ENCODE measurements around the gene TCERG1L. TPM values are rescaled to one million over a fixed set of nuclear protein-coding genes. Genes with fewer than 3 reads are reported as not detected.

Gene TCERG1L
- total RNA-seq, 2 experiments from 2014 or later = not detected

GRCh38 chr10:131111471-131112080, 199.9 kb downstream of the TCERG1L start:
- ATAC-seq = no peak
- no peak for DNase-seq
- Mint-ChIP-seq H3K27ac (no peak overlapping the region), H3K9me3 (no peaks in the 10 kb centered on the region), H3K27me3 (no peaks in the 10 kb centered on the region), H3K36me3 (ENCODE audit: low read depth) (no peaks in the 10 kb centered on the region), H3K4me1 (ENCODE audit: low read depth) (no peaks in the 10 kb centered on the region), H3K4me3 (no peak overlapping the region)
- TF ChIP-seq CTCF (IDR thresholded peaks at IDR 0.05) = no peak
- ChIA-PET POLR2A (interaction anchor here (0.5 kb wide), 1 partner anchor 258 kb away, joined by 3 read pairs; no protein-coding TSS in a partner anchor), CTCF (no interaction called here)
- intact Hi-C loops (cut with micrococcal nuclease) = no loop called here

GRCh38 chr10:131111007-131111406, 200.5 kb downstream of the TCERG1L start:
- Mint-ChIP-seq H3K4me3 (no peak overlapping the region), H3K36me3 (ENCODE audit: low read depth) (no peaks in the 10 kb centered on the region), H3K4me1 (ENCODE audit: low read depth) (no peaks in the 10 kb centered on the region), H3K9me3 (no peaks in the 10 kb centered on the region), H3K27me3 (no peaks in the 10 kb centered on the region), H3K27ac (no peak overlapping the region)
- no peak for TF ChIP-seq CTCF (IDR thresholded peaks at IDR 0.05)
- ATAC-seq (no peak), DNase-seq (no peak)
- intact Hi-C loops (cut with micrococcal nuclease) = no loop called here
- CTCF ChIA-PET = no interaction called here
- POLR2A ChIA-PET = interaction anchor here (0.5 kb wide), 1 partner anchor 259 kb away, joined by 3 read pairs; no protein-coding TSS in a partner anchor

- TF ChIP-seq CTCF (IDR thresholded peaks at IDR 0.05) = no peak
- Mint-ChIP-seq H3K4me1 (ENCODE audit: low read depth) (no peaks in the 10 kb centered on the region), H3K27ac (no peak overlapping the region), H3K4me3 (no peak overlapping the region), H3K9me3 (no peaks in the 10 kb centered on the region), H3K36me3 (ENCODE audit: low read depth) (no peaks in the 10 kb centered on the region), H3K27me3 (no peaks in the 10 kb centered on the region)
- intact Hi-C loops (cut with micrococcal nuclease) = no loop called here
- no peak for DNase-seq
- ATAC-seq = no peak
- ChIA-PET POLR2A (no interaction called here), CTCF (no interaction called here)
These were observed 201.2 kb downstream of the TCERG1L start for GRCh38 chr10:131110241-131110783.

GRCh38 chr10:131109726-131110125, 201.8 kb downstream of the TCERG1L start:
- Mint-ChIP-seq H3K4me1 (ENCODE audit: low read depth) (no peaks in the 10 kb centered on the region), H3K36me3 (ENCODE audit: low read depth) (no peaks in the 10 kb centered on the region), H3K4me3 (no peak overlapping the region), H3K27me3 (no peaks in the 10 kb centered on the region), H3K27ac (no peak overlapping the region), H3K9me3 (no peaks in the 10 kb centered on the region)
- ChIA-PET POLR2A (no interaction called here), CTCF (interaction anchor here (0.7 kb wide), 1 partner anchor 19 kb away, joined by 3 read pairs; no protein-coding TSS in a partner anchor)
- no peak for TF ChIP-seq CTCF (IDR thresholded peaks at IDR 0.05)
- ATAC-seq (no peak), DNase-seq (no peak)
- intact Hi-C loops (cut with micrococcal nuclease) = no loop called here

GRCh38 chr10:131109291-131109690, 202.2 kb downstream of the TCERG1L start:
- POLR2A ChIA-PET = no interaction called here
- no peaks in the 10 kb centered on the region for H3K36me3 Mint-ChIP-seq (ENCODE audit: low read depth)
- H3K27me3 Mint-ChIP-seq = no peaks in the 10 kb centered on the region
- no peaks in the 10 kb centered on the region for H3K9me3 Mint-ChIP-seq
- intact Hi-C loops (cut with micrococcal nuclease) = no loop called here
- no peak for TF ChIP-seq CTCF (IDR thresholded peaks at IDR 0.05)
- ATAC-seq (no peak), DNase-seq (no peak)
- no peaks in the 10 kb centered on the region for H3K4me1 Mint-ChIP-seq (ENCODE audit: low read depth)
- no peak overlapping the region for H3K27ac Mint-ChIP-seq
- CTCF ChIA-PET = interaction anchor here (0.7 kb wide), 1 partner anchor 20 kb away, joined by 3 read pairs; no protein-coding TSS in a partner anchor
- no peak overlapping the region for H3K4me3 Mint-ChIP-seq
